Activated naive CD4-positive, alpha-beta T cell (primary cell): ENCODE data around the gene FREM2.

Experiments used
- DNase-seq, 4 experiments: peaks; one replicate each; lab custom pipeline; 2025; lab: John Stamatoyannopoulos, UW

The FREM2 gene

DNA sequence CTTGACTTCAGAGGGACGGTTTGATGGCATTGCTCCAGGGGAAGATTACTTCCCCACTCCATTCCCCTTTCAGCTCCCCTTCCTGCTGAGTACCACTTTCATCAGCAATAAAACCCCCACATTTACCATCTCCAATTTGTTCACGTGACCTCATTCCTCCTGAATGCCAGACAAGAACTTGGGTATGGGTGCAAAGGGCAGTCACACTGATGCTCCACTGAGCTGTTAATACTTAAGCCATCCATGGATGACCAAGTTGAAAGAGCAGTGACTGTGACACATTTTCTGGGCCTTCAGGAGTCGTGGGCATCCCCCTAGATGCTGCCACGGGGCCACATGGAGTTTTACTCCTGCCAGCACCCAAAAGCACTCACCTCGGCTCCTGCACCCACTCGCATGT lies 210.6 kb downstream of the FREM2 start:
- no peak for DNase-seq

DNA sequence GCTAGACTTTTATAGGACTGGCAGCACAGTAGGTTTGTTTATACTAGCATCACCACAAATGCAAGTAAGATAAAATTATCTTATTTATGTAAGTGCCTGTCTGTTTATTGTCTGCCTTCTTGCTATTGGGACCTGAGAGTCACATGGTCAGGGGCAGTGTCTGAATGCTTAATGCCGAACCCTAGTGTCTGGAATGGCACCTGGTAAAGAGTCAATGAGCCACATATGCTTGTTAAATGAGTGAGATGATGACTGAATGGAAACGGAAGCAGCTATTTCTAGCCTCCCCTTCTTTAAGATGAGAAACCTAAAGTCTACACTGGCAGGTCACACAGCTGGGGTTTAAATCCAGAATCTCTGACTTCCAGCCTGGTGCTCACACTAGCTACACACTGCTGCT lies 211.6 kb downstream of the FREM2 start:
- no peak for DNase-seq

DNA sequence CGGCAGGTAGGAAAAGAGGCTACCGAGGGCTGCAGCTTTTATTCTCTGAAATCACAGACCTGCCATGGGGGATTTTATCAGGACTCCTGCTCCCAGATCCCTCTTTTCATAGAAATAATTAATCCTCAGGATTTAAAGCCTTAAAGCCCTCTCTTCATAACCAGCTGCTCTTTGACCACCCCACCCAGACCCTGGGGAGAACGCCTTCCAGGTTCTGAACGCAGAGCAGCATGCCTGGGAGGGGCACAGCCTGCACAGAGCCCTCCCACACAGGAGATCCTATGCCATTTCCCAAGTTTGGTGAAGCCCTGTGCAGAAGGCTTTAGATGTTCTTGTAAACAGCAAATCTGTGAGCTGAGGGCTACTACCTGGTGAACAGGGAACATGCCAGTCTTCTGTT lies 212.7 kb downstream of the FREM2 start:
- DNase-seq: no peak

DNA sequence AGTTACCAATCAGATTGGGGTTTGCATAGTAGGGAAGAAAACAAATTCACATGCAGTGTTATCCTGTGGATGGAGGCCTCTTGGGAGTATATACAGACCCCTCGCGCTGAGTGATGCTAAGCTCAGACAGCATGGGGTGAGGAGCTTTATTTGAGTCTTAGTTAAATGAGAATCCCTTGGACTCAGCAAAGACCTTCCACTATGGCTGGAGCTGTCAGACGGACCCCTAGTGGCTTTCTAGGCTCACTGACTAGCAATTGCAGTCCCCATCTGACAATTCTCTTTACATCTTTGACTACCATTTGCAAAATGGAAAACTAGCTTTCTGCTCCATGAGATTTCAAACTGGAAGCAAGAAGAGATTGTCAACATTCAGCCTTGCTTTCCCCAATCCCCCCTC lies 213.3 kb downstream of the FREM2 start:
- DNase-seq: no peak

DNA sequence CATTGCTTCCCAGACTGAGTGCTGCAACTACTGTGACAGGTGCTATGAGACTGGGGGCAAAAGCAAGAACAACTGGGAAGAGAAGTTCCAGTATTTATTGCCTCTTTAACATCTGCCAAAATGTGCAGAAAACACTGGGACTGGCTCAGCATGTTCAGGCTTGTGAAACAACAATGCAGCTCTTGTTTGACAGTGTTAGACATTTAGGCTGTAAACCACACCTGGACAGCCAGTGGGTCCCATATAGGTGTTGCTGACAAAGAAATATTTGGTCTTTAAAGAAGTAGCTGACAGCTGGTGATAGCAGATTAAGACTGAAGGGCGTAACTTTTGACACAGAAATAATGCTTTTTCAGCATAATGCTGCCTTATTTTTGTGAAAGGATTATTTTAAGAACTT lies 215.7 kb downstream of the FREM2 start:
- no peak for DNase-seq

DNA sequence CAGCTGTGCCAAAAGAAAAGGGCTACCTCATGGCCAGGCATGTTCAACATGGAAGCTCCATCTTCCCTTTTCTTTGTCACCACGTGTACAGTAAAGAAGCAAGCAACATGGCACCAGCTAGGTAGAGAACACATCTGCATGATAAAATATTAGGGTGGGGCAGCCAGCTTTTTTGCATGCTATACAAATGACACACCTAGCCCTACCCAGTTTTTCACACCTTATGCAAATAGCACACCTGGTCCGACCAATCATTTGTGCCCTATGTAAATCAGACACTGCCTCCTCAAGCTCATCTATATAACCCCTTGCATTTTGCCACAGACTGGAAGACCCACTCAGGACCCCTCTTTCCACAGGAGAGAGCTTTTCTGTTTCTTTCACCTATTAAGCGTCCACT lies 218.2 kb downstream of the FREM2 start:
- no peak for DNase-seq

DNA sequence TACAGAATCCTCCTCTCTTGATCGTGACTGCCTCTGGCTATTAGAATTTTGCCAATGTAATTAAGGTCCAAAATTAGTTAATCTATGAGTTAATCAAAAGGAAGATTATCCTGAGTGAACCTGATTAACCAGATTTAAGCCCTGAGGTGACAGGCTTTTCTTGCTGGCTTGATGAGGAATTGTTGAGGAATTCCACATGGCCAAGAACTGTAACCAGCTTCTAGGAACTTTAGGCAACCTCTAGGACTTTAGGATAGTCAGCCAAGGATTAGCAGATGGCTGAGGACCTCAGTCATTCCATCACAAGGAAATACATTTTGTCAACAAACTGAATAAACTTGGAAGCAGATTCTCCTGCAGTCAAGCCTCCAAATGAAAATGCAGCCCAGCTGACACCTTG lies 219.0 kb downstream of the FREM2 start:
- DNase-seq: no peak

DNA sequence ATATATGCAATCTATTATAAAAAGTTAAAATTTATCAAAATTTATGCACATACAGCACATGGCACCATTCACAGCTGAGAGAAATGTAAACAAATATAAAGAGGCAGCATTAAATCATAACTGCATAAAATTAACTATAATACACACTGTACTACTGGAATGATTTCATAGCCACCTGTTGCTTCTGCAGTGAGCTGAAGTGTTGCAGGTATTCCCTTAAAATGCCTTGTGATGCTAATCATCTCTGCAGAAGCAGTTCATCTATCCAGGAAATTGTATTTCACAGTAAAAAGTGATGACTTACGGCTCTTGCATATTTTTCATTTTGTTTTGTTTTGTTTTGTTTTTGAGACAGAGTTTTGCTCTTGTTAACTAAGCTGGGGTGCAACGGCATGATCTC lies 221.7 kb downstream of the FREM2 start:
- no peak for DNase-seq

DNA sequence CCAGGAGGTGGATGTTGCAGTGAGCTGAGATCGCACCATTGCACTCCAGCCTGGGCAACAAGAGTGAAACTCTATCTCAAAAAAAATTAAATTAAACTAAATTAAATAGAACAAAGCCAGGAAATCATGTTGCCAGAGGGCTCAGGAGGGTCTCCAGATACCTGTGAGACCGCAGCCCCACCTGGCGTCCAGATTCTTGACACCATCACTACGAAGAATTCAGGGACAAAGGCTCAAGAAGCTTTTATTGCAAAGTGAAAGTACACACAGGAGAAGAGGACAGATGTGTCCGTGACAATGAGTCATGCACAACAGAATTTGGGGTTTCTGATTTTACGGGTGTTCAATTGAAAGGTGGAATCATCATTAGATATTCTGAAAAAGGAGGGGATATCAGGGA lies 227.2 kb downstream of the FREM2 start:
- DNase-seq: no peak

DNA sequence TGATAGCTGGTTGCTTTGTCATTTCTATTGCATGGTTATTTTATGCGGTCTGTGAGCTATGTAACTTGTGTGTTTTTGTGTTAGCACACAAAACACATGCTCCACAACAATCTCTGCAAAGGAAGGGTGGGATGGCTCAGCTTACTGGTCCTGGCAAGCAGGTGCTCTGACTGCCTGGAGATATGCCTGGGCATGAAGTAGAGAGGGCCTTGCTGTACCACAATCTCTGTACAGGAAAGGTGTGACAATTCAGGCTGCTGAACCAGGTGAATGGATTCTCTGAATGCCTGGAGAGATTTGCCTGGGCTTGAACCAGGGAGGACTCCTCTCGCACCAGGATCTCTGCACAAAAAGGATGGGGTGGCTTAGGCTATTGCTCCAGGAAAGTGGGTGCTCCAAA lies 234.2 kb downstream of the FREM2 start:
- DNase-seq: no peak

DNA sequence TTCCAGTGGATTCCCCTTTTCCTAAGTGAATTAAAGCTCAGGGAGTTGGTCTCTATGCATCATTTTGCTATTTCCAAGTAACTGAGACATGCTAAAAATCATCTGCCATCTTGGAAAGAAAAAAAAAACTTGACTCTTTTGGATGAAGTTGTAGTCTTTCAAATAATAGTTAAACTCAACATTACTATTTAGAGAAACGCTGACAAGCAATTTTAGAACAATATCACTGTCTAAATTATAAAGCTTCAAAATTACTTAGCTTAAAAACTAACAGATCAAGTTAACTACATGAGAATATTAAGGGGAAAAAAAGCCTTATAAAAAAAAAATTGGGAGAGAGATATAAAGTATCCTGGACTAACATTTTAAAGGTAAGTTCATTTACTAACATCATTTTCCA lies 235.3 kb downstream of the FREM2 start:
- no peak for DNase-seq

DNA sequence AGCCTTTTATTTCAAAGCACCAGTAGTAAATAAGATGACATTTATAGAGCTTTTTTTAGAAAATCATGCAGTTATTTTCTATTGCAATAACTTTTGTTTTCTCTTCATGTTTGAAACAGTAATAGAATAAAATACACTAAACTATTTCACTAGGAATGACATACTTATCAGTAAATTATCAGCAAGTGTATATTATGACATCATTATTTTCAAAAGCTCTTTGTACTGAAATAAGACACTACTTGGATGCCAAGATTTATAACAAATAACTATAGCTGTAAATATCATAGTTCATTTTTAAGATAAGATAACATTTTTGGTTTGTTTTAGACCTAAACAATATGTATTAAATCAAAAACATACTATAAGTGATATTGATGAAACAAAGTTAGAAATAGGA lies 246.9 kb downstream of the FREM2 start:
- DNase-seq: no peak
